Keratinocyte (primary cell): Measurements from ENCODE around the gene APLP2. TPM values are rescaled to one million over a fixed set of nuclear protein-coding genes. Genes with fewer than 3 reads are reported as not detected.
"Not testable (repeated sequence)": the region's sequence is repeated elsewhere in the genome, so short reads cannot be mapped to it uniquely, and the experiment has no call there.

Experiments
- DNase-seq: peaks from one replicate; pipeline ENCODE4 v3.0.0-alpha.2; 2011; ENCODE audit warnings: low read depth, missing footprints, low spot score
- FAIRE-seq: peaks from 2 replicates; lab custom pipeline; 2011; peaks lifted over from hg19 to GRCh38; lab: Jason Lieb, UNC
- H2AFZ ChIP-seq: 2 replicates; pipeline ENCODE4 v1.6.0; 2012; ENCODE audit warnings: low read length, control low read depth, inconsistent platforms; ENCODE audit not compliant: control insufficient read depth
- H3K27ac ChIP-seq: 2 replicates; pipeline ENCODE4 v1.5.1; 2011; ENCODE audit warnings: low read length; ENCODE audit not compliant: control insufficient read depth, insufficient read depth
- H3K27me3 ChIP-seq: 3 replicates; pipeline ENCODE4 v1.6.0; 2011; ENCODE audit warnings: low read length; ENCODE audit not compliant: control insufficient read depth, insufficient read depth; ENCODE audit errors: extremely low read depth
- H3K36me3 ChIP-seq, 2 experiments: 2 replicates in 1 of 2; 3 replicates in 1 of 2; pipeline ENCODE4 v1.5.1; 2011; ENCODE audit warnings: low read length in 2 of 2, mild to moderate bottlenecking in 1 of 2; ENCODE audit not compliant: control insufficient read depth in 2 of 2, insufficient read depth in 2 of 2; ENCODE audit errors: extremely low read depth in 1 of 2
- H3K4me1 ChIP-seq: 3 replicates; pipeline ENCODE4 v1.5.1; 2011; ENCODE audit warnings: low read length; ENCODE audit not compliant: control insufficient read depth, insufficient read depth; ENCODE audit errors: extremely low read depth
- H3K4me2 ChIP-seq: 3 replicates; pipeline ENCODE4 v1.6.0; 2011; ENCODE audit warnings: low read depth, low read length; ENCODE audit not compliant: control insufficient read depth, insufficient read depth; ENCODE audit errors: extremely low read depth
- H3K4me3 ChIP-seq, 3 experiments: fragments of 200-600 bp in 1 of 3; sonication (generic) in 1 of 3; 2 replicates in 2 of 3; 3 replicates in 1 of 3; pipeline ENCODE4 v1.5.1; 2011 to 2016; ENCODE audit warnings: low read length in 3 of 3, mild to moderate bottlenecking in 3 of 3, control low read depth in 2 of 3, inconsistent platforms in 1 of 3, low read depth in 1 of 3, mixed read lengths in 1 of 3, mixed run types in 1 of 3, moderate library complexity in 1 of 3; ENCODE audit not compliant: control insufficient read depth in 2 of 3, insufficient read depth in 2 of 3; ENCODE audit errors: extremely low read depth in 1 of 3
- H3K79me2 ChIP-seq: 2 replicates; pipeline ENCODE4 v1.6.0; 2012; ENCODE audit warnings: low read length; ENCODE audit not compliant: control insufficient read depth, insufficient read depth
- H3K9ac ChIP-seq: 3 replicates; pipeline ENCODE4 v1.6.0; 2011; ENCODE audit warnings: low read length; ENCODE audit not compliant: control insufficient read depth, insufficient read depth; ENCODE audit errors: extremely low read depth
- H3K9me1 ChIP-seq: 3 replicates; pipeline ENCODE4 v1.6.0; 2011; ENCODE audit warnings: low read length; ENCODE audit not compliant: control insufficient read depth, insufficient read depth; ENCODE audit errors: extremely low read depth
- H3K9me3 ChIP-seq: 2 replicates; pipeline ENCODE4 v1.5.1; 2012; ENCODE audit warnings: low read depth, low read length; ENCODE audit not compliant: control insufficient read depth
- H4K20me1 ChIP-seq: 3 replicates; pipeline ENCODE4 v1.6.0; 2011; ENCODE audit warnings: low read length; ENCODE audit not compliant: control insufficient read depth, insufficient read depth; ENCODE audit errors: extremely low read depth
- EZH2 ChIP-seq: IDR thresholded peaks from one replicate; pipeline ENCODE4 v1.6.1; 2012; ENCODE audit warnings: inconsistent platforms, mild to moderate bottlenecking, low read length, moderate library complexity
- dilution Hi-C: fragments of 300-500 bp; cut with MboI; formaldehyde crosslinking; loops from one replicate; pipeline ENCODE4 v1.7.0; 2020; ENCODE audit warnings: low sequenced_read_pairs; ENCODE audit not compliant: extremely low pct_ligation_motif_present
- polyA plus RNA-seq, 5 experiments: library from polyadenylated mRNA; depleted of rRNA in 3 of 5; stranded (reverse) in 3 of 5; stranded (forward) in 1 of 5; unstranded in 1 of 5; fragments of >200 nt; gene quantifications; 1 replicate in 1 of 5; 2 replicates in 3 of 5; 3 replicates in 1 of 5; pipeline versions ENCODE4 v1.2.1 to v1.2.3, GENCODE V29; 2011 to 2012; ENCODE audit warnings: missing spikeins in 2 of 5, low read depth in 1 of 5, low replicate concordance in 1 of 5
- TF ChIP-seq, protein P1 (sequence below), 3 experiments: IDR thresholded peaks in 1 of 3; conservative IDR thresholded peaks in 1 of 3; optimal IDR thresholded peaks in 1 of 3; 2 replicates in 2 of 3; 3 replicates in 1 of 3; pipeline versions ENCODE3 to v1.5.1; 2011; ENCODE audit warnings: low read length in 3 of 3, mild to moderate bottlenecking in 3 of 3, moderate library complexity in 2 of 3, control low read depth in 1 of 3, inconsistent platforms in 1 of 3; ENCODE audit not compliant: insufficient read depth in 2 of 3; ENCODE audit errors: extremely low read depth in 1 of 3

Gene APLP2
- polyA plus RNA-seq, 1 donor (not counting 4 experiments of a cell fraction or from before 2014, with no cell fraction given), result 531 TPM

DNA sequence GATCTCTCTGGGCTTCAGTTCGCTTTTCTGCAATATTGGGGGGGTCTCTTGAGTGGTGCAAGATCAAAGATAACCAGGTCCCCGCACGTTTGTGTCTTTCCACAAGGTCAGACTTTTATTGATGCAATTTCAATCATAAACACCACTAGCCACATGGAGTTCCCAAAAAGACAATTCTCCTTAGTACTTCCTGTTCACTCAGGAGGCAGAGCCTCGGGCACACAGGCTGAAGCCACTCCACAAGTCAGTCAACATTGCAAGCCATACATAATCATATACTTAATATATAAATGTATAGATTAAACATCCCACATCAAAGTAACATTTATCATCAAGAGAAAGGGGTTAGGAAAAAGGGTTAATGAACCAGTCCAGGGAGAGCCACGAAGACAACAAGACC lies 101.8 kb downstream of the APLP2 start:
- no peak for TF ChIP-seq EZH2
- TF ChIP-seq, protein P1, sequence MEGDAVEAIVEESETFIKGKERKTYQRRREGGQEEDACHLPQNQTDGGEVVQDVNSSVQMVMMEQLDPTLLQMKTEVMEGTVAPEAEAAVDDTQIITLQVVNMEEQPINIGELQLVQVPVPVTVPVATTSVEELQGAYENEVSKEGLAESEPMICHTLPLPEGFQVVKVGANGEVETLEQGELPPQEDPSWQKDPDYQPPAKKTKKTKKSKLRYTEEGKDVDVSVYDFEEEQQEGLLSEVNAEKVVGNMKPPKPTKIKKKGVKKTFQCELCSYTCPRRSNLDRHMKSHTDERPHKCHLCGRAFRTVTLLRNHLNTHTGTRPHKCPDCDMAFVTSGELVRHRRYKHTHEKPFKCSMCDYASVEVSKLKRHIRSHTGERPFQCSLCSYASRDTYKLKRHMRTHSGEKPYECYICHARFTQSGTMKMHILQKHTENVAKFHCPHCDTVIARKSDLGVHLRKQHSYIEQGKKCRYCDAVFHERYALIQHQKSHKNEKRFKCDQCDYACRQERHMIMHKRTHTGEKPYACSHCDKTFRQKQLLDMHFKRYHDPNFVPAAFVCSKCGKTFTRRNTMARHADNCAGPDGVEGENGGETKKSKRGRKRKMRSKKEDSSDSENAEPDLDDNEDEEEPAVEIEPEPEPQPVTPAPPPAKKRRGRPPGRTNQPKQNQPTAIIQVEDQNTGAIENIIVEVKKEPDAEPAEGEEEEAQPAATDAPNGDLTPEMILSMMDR (optimal IDR thresholded peaks at IDR 0.05 in 1 of 3, IDR thresholded peaks at IDR 0.05 in 1 of 3, conservative IDR thresholded peaks at IDR 0.05 in 1 of 3; ENCODE audit: extremely low read depth in 1 of 3, insufficient read depth in 2 of 3, low read length in 3 of 3), result no peak
- DNase-seq (no peak), FAIRE-seq (no peak)
- H3K27ac ChIP-seq, result no peak overlapping the region
- H3K9ac ChIP-seq, result no peak overlapping the region
- dilution Hi-C loops, result no loop called here
- peaks cover 75% of the 10 kb centered on the region for H3K79me2 ChIP-seq
- H3K36me3 ChIP-seq, result peaks cover 0 to 3% of the 10 kb centered on the region in 2 experiments
- no peaks in the 10 kb centered on the region for H3K9me3 ChIP-seq
- H2AFZ ChIP-seq, result no peak overlapping the region
- no peaks in the 10 kb centered on the region for H3K27me3 ChIP-seq
- no peak overlapping the region for H3K4me2 ChIP-seq
- H3K9me1 ChIP-seq, result peaks cover 2% of the 10 kb centered on the region
- H3K4me1 ChIP-seq, result peaks cover 24% of the 10 kb centered on the region
- H4K20me1 ChIP-seq, result peaks cover 4% of the 10 kb centered on the region
- H3K4me3 ChIP-seq, result no peak overlapping the region

DNA sequence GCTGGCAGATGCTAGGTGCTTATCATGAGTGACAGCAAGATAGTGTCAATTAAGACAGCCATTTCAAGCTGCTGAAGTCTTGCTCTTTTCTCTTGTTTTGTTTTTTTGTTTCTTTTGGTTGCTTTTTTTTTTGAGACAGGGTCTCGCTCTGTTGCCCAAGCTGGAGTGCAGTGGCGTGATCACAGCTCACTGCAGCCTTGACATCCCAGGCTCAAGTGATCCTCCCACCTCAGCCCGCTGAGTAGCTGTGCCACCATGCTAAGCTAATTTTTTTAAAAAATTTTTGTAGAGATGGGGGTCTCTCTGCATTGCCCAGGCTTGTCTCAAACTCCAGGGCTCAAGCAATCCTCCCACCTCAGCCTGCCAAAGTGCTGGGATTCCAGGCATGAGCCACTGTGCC lies 102.3 kb downstream of the APLP2 start:
- Histone ChIP-seq H3K79me2 (peaks cover 78% of the 10 kb centered on the region), H3K4me1 (peaks cover 20% of the 10 kb centered on the region)
- H3K9me3 ChIP-seq, H3K27ac ChIP-seq, H2AFZ ChIP-seq, dilution Hi-C loops, DNase-seq, H3K27me3 ChIP-seq, H3K36me3 ChIP-seq, H3K4me3 ChIP-seq, H3K9ac ChIP-seq, H3K4me2 ChIP-seq, H3K9me1 ChIP-seq, H4K20me1 ChIP-seq, FAIRE-seq: not testable (repeated sequence)

DNA sequence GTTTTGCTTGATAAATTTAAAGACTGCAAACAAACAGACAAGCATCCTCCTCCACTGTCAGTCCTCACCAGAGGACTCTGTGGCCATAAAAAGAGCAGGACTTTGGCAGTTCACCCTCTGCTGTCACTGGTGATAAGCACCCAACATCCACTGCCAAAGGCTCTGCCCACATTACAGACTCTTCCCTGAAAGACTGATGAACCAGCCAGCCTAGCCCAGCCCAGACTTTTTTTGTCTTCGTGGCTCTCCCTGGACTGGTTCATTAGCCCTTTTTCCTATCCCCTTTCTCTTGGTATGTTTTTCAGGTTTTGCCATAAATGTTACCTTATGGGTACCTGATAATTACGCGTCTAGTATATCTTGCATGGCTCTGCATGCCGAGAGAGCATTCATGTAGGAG lies 104.9 kb downstream of the APLP2 start:
- Histone ChIP-seq H3K9ac (no peak overlapping the region), H3K9me3 (no peaks in the 10 kb centered on the region), H3K27ac (no peak overlapping the region), H3K4me3 (no peak overlapping the region), H4K20me1 (peaks cover 6% of the 10 kb centered on the region), H3K27me3 (no peaks in the 10 kb centered on the region), H2AFZ (no peak overlapping the region), H3K4me1 (peaks cover 28% of the 10 kb centered on the region), H3K79me2 (peaks cover 65% of the 10 kb centered on the region), H3K36me3 (peaks cover 0 to 3% of the 10 kb centered on the region in 2 experiments), H3K9me1 (peaks cover 2% of the 10 kb centered on the region), H3K4me2 (no peak overlapping the region)
- dilution Hi-C loops, result no loop called here
- TF ChIP-seq EZH2, result no peak
- TF ChIP-seq, protein P1 (optimal IDR thresholded peaks at IDR 0.05 in 1 of 3, IDR thresholded peaks at IDR 0.05 in 1 of 3, conservative IDR thresholded peaks at IDR 0.05 in 1 of 3; ENCODE audit: extremely low read depth in 1 of 3, insufficient read depth in 2 of 3, low read length in 3 of 3), result no peak
- FAIRE-seq, result no peak
- no peak for DNase-seq
